Measurements from ENCODE around the gene SLAMF9.

The SLAMF9 gene

GRCh38 chr1:159994896-159995295, 40.9 kb upstream of the SLAMF9 start:
- peaks cover 0 to 40% (median 2%) of the 10 kb centered on the region in 3 experiments for H3K27me3 ChIP-seq (ENCODE audit: control insufficient read depth in 3 of 3, insufficient read depth in 3 of 3, low read depth in 1 of 3, low read length in 3 of 3)

GRCh38 chr1:159993911-159994310, 39.9 kb upstream of the SLAMF9 start:
- Histone ChIP-seq H4K8ac (ENCODE audit: low read depth, low read length) (no peak overlapping the region), H3K27ac (replicated peaks; ENCODE audit: low read length) (no peak overlapping the region), H4K91ac (ENCODE audit: low read depth, low read length, poor library complexity) (no peak overlapping the region), H3K4ac (ENCODE audit: low read length) (no peak overlapping the region), H3K36me3 (replicated peaks in 1 of 2; ENCODE audit: control insufficient read depth in 2 of 2, insufficient read depth in 2 of 2, low read length in 2 of 2) (no peaks in the 10 kb centered on the region), H3K79me1 (ENCODE audit: low read depth, low read length) (no peaks in the 10 kb centered on the region), H2BK12ac (ENCODE audit: low read length) (no peak overlapping the region), H2BK15ac (ENCODE audit: low read length) (no peak overlapping the region), H3K4me1 (ENCODE audit: control insufficient read depth in 2 of 2, insufficient read depth in 1 of 2, low read depth in 1 of 2, low read length in 2 of 2) (peaks cover 0 to 2% of the 10 kb centered on the region in 2 donors), H2BK120ac (ENCODE audit: low read depth, low read length) (no peak overlapping the region), H3K9me3 (replicated peaks in 1 of 2; ENCODE audit: control insufficient read depth in 2 of 2, insufficient read depth in 1 of 2, low read depth in 1 of 2, low read length in 2 of 2) (peaks cover 0 to 2% of the 10 kb centered on the region in 2 donors), H3K9ac (ENCODE audit: low read depth, low read length, poor library complexity) (no peak overlapping the region), H3K23ac (ENCODE audit: low read depth, low read length, poor library complexity) (no peak overlapping the region), H2AK5ac (ENCODE audit: low read depth, low read length) (no peak overlapping the region), H3K14ac (ENCODE audit: low read length) (no peak overlapping the region), H2AFZ (ENCODE audit: low read length) (no peak overlapping the region), H3K4me3 (ENCODE audit: low read length in 2 of 2) (no peak overlapping the region), H2BK5ac (ENCODE audit: low read length) (no peak overlapping the region), H3K18ac (ENCODE audit: low read length) (no peak overlapping the region), H3K27me3 (ENCODE audit: control insufficient read depth in 3 of 3, insufficient read depth in 3 of 3, low read depth in 1 of 3, low read length in 3 of 3) (peaks cover 0 to 36% (median 2%) of the 10 kb centered on the region in 3 experiments), H3K4me2 (ENCODE audit: insufficient read depth, low read length, poor library complexity, severe bottlenecking) (no peak overlapping the region)
- WGBS, 2 donors (ENCODE audit: extremely low coverage in 2 of 2, insufficient read length in 2 of 2, insufficient replicate concordance in 1 of 2) = no CpG with 5 or more reads among the region's 2 CpGs
- DNase-seq (ENCODE audit: low spot score) = no peak

More at GRCh38 chr1:159994896-159995295, 40.9 kb upstream of the SLAMF9 start:
- Histone ChIP-seq H2BK5ac (ENCODE audit: low read length) (no peak overlapping the region), H3K4me3 (ENCODE audit: low read length in 2 of 2) (no peak overlapping the region), H3K4me1 (ENCODE audit: control insufficient read depth in 2 of 2, insufficient read depth in 1 of 2, low read depth in 1 of 2, low read length in 2 of 2) (peaks cover 0 to 2% of the 10 kb centered on the region in 2 donors), H4K91ac (ENCODE audit: low read depth, low read length, poor library complexity) (no peak overlapping the region), H3K9ac (ENCODE audit: low read depth, low read length, poor library complexity) (no peak overlapping the region), H2BK12ac (ENCODE audit: low read length) (no peak overlapping the region), H3K23ac (ENCODE audit: low read depth, low read length, poor library complexity) (no peak overlapping the region), H2AFZ (ENCODE audit: low read length) (no peak overlapping the region), H3K36me3 (replicated peaks in 1 of 2; ENCODE audit: control insufficient read depth in 2 of 2, insufficient read depth in 2 of 2, low read length in 2 of 2) (no peaks in the 10 kb centered on the region), H3K18ac (ENCODE audit: low read length) (no peak overlapping the region), H3K9me3 (replicated peaks in 1 of 2; ENCODE audit: control insufficient read depth in 2 of 2, insufficient read depth in 1 of 2, low read depth in 1 of 2, low read length in 2 of 2) (peaks cover 0 to 2% of the 10 kb centered on the region in 2 donors), H2AK5ac (ENCODE audit: low read depth, low read length) (no peak overlapping the region), H3K4me2 (ENCODE audit: insufficient read depth, low read length, poor library complexity, severe bottlenecking) (no peak overlapping the region), H3K27ac (replicated peaks; ENCODE audit: low read length) (no peak overlapping the region), H3K79me1 (ENCODE audit: low read depth, low read length) (no peaks in the 10 kb centered on the region), H3K14ac (ENCODE audit: low read length) (no peak overlapping the region), H2BK15ac (ENCODE audit: low read length) (no peak overlapping the region), H3K4ac (ENCODE audit: low read length) (no peak overlapping the region), H4K8ac (ENCODE audit: low read depth, low read length) (no peak overlapping the region), H2BK120ac (ENCODE audit: low read depth, low read length) (no peak overlapping the region)
- WGBS, 2 donors (ENCODE audit: extremely low coverage in 2 of 2, insufficient read length in 2 of 2, insufficient replicate concordance in 1 of 2) = no CpG with 5 or more reads among the region's 2 CpGs
- DNase-seq (ENCODE audit: low spot score) = no peak

- H3K18ac ChIP-seq (ENCODE audit: low read length) = no peak overlapping the region
- DNase-seq (ENCODE audit: low spot score) = no peak
Measured at GRCh38 chr1:159992161-159992560, 38.1 kb upstream of the SLAMF9 start.

GRCh38 chr1:159991513-159991912, 37.5 kb upstream of the SLAMF9 start:
- Histone ChIP-seq H2AFZ (ENCODE audit: low read length) (no peak overlapping the region), H3K36me3 (replicated peaks in 1 of 2; ENCODE audit: control insufficient read depth in 2 of 2, insufficient read depth in 2 of 2, low read length in 2 of 2) (no peaks in the 10 kb centered on the region), H3K23ac (ENCODE audit: low read depth, low read length, poor library complexity) (no peak overlapping the region), H3K79me1 (ENCODE audit: low read depth, low read length) (no peaks in the 10 kb centered on the region), H3K27me3 (ENCODE audit: control insufficient read depth in 3 of 3, insufficient read depth in 3 of 3, low read depth in 1 of 3, low read length in 3 of 3) (peaks cover 0 to 39% (median 2%) of the 10 kb centered on the region in 3 experiments), H3K9me3 (replicated peaks in 1 of 2; ENCODE audit: control insufficient read depth in 2 of 2, insufficient read depth in 1 of 2, low read depth in 1 of 2, low read length in 2 of 2) (peaks cover 0 to 2% of the 10 kb centered on the region in 2 donors), H4K91ac (ENCODE audit: low read depth, low read length, poor library complexity) (no peak overlapping the region), H3K4me1 (ENCODE audit: control insufficient read depth in 2 of 2, insufficient read depth in 1 of 2, low read depth in 1 of 2, low read length in 2 of 2) (peaks cover 0 to 2% of the 10 kb centered on the region in 2 donors), H2BK12ac (ENCODE audit: low read length) (no peak overlapping the region), H2AK5ac (ENCODE audit: low read depth, low read length) (no peak overlapping the region), H3K4me2 (ENCODE audit: insufficient read depth, low read length, poor library complexity, severe bottlenecking) (no peak overlapping the region), H2BK15ac (ENCODE audit: low read length) (no peak overlapping the region), H2BK5ac (ENCODE audit: low read length) (no peak overlapping the region), H3K4ac (ENCODE audit: low read length) (no peak overlapping the region), H3K18ac (ENCODE audit: low read length) (no peak overlapping the region), H3K9ac (ENCODE audit: low read depth, low read length, poor library complexity) (no peak overlapping the region), H3K27ac (replicated peaks; ENCODE audit: low read length) (no peak overlapping the region), H3K14ac (ENCODE audit: low read length) (no peak overlapping the region), H2BK120ac (ENCODE audit: low read depth, low read length) (no peak overlapping the region), H3K4me3 (ENCODE audit: low read length in 2 of 2) (no peak overlapping the region), H4K8ac (ENCODE audit: low read depth, low read length) (no peak overlapping the region)
- no CpG with 5 or more reads among the region's 4 CpGs for WGBS, 2 donors (ENCODE audit: extremely low coverage in 2 of 2, insufficient read length in 2 of 2, insufficient replicate concordance in 1 of 2)
- no peak for DNase-seq (ENCODE audit: low spot score)

More at GRCh38 chr1:159992161-159992560, 38.1 kb upstream of the SLAMF9 start:
- Histone ChIP-seq H2BK12ac (ENCODE audit: low read length) (no peak overlapping the region), H4K8ac (ENCODE audit: low read depth, low read length) (no peak overlapping the region), H3K27ac (replicated peaks; ENCODE audit: low read length) (no peak overlapping the region), H2AFZ (ENCODE audit: low read length) (no peak overlapping the region), H3K4ac (ENCODE audit: low read length) (no peak overlapping the region), H4K91ac (ENCODE audit: low read depth, low read length, poor library complexity) (no peak overlapping the region), H2AK5ac (ENCODE audit: low read depth, low read length) (no peak overlapping the region), H2BK5ac (ENCODE audit: low read length) (no peak overlapping the region), H3K4me1 (ENCODE audit: control insufficient read depth in 2 of 2, insufficient read depth in 1 of 2, low read depth in 1 of 2, low read length in 2 of 2) (peaks cover 0 to 2% of the 10 kb centered on the region in 2 donors), H3K36me3 (replicated peaks in 1 of 2; ENCODE audit: control insufficient read depth in 2 of 2, insufficient read depth in 2 of 2, low read length in 2 of 2) (no peaks in the 10 kb centered on the region), H3K9ac (ENCODE audit: low read depth, low read length, poor library complexity) (no peak overlapping the region), H3K14ac (ENCODE audit: low read length) (no peak overlapping the region), H3K4me2 (ENCODE audit: insufficient read depth, low read length, poor library complexity, severe bottlenecking) (no peak overlapping the region), H3K79me1 (ENCODE audit: low read depth, low read length) (no peaks in the 10 kb centered on the region), H3K23ac (ENCODE audit: low read depth, low read length, poor library complexity) (no peak overlapping the region), H3K27me3 (ENCODE audit: control insufficient read depth in 3 of 3, insufficient read depth in 3 of 3, low read depth in 1 of 3, low read length in 3 of 3) (peaks cover 0 to 35% (median 2%) of the 10 kb centered on the region in 3 experiments), H3K9me3 (replicated peaks in 1 of 2; ENCODE audit: control insufficient read depth in 2 of 2, insufficient read depth in 1 of 2, low read depth in 1 of 2, low read length in 2 of 2) (peaks cover 0 to 2% of the 10 kb centered on the region in 2 donors), H3K4me3 (ENCODE audit: low read length in 2 of 2) (no peak overlapping the region), H2BK120ac (ENCODE audit: low read depth, low read length) (no peak overlapping the region), H2BK15ac (ENCODE audit: low read length) (no peak overlapping the region)
- WGBS, 2 donors (ENCODE audit: extremely low coverage in 2 of 2, insufficient read length in 2 of 2, insufficient replicate concordance in 1 of 2) = no CpG with 5 or more reads among the region's 1 CpG
